Right lobe of liver (tissue), 6 donors: ENCODE results near the gene TRH. TPM values are rescaled to one million over a fixed set of nuclear protein-coding genes. Genes with fewer than 3 reads are reported as not detected.
A peak's percentile ranks its signal among the peaks of the same experiment; 100 is the strongest.

Source experiments
- ATAC-seq, 4 donors: fragments of 200-7000 bp; cut with Tn5 transposase; one replicate each; pipeline ENCODE4 v1.9.1; 2020; ENCODE audit warnings: mild to moderate bottlenecking in 4 of 4, moderate library complexity in 4 of 4
- DNase-seq, 3 donors: peaks; one replicate each; pipeline ENCODE4 v3.0.0-alpha.2; 2020
- H3K27ac ChIP-seq, 3 donors: fragments of 200-600 bp; one replicate each; pipeline ENCODE4 v1.8.0; 2022
- H3K27me3 ChIP-seq, 2 donors: fragments of 200-600 bp; one replicate each; pipeline ENCODE4 v1.8.0; 2022
- H3K36me3 ChIP-seq, 4 donors: fragments of 200-600 bp; sonication (generic) in 1 of 4; one replicate each; pipeline versions ENCODE4 v1.5.1 to v1.8.0; 2017 to 2022; ENCODE audit warnings: control low read depth in 1 of 4
- H3K4me1 ChIP-seq, 4 donors: fragments of 200-600 bp; sonication (generic) in 1 of 4; one replicate each; pipeline versions ENCODE4 v1.5.1 to v1.8.0; 2017 to 2022; ENCODE audit warnings: control low read depth in 1 of 4
- H3K4me3 ChIP-seq, 3 donors: fragments of 200-600 bp; one replicate each; pipeline ENCODE4 v1.8.0; 2022
- H3K9me3 ChIP-seq, 4 donors: fragments of 200-600 bp; sonication (generic) in 1 of 4; one replicate each; pipeline versions ENCODE4 v1.5.1 to v1.8.0; 2017 to 2022; ENCODE audit warnings: control low read depth in 1 of 4
- CTCF ChIP-seq, 4 donors: fragments of 200-600 bp in 3 of 4; fragments of 450-650 bp in 1 of 4; IDR thresholded peaks; one replicate each; pipeline versions ENCODE4 v1.5.1 to v1.8.0; 2016 to 2022; ENCODE audit warnings: antibody characterized with exemption in 4 of 4, mild to moderate bottlenecking in 2 of 4
- POLR2A ChIP-seq: fragments of 450-650 bp; IDR thresholded peaks from one replicate; pipeline ENCODE4 v1.6.1; 2017; ENCODE audit warnings: antibody characterized with exemption, mild to moderate bottlenecking
- WGBS: methylation state at CpG from one replicate; pipeline ENCODE4 v1.1.6; 2018; ENCODE audit warnings: low coverage, low lambda C conversion rate; ENCODE audit not compliant: insufficient coverage; ENCODE audit errors: missing lambda C conversion rate; 5-methylcytosine and 5-hydroxymethylcytosine counted together
- intact Hi-C, 2 donors: fragments of 100-400 bp; cut with DNase I; formaldehyde crosslinking; loops; one replicate each; pipeline versions ENCODE4 v1.11.2 to v1.14.1; 2022
- total RNA-seq, 6 experiments: library from RNA; depleted of rRNA in 2 of 6; stranded (reverse); fragments of >200 nt in 2 of 6; fragmentation: NEBNext Ultra II Directional in 3 of 6; extraction: Animal tissue kit (Norgen Biotek cat#: 25700) in 3 of 6; gene quantifications; one replicate each; pipeline versions ENCODE4 v1.1.0 to v1.2.4, GENCODE V29; 2016 to 2023
- donor health status: DM: no; HTN: yes; CAD: no.
- donor health status: DM: no; HTN: no; CAD: no.
- donor health status: DM: no; HTN: no; CAD: no.
- donor health status: DM: no; HTN: yes; CAD: no.
- donor health status: DM: no; HTN: yes; CAD: no.

TRH gene
- total RNA-seq, 6 experiments from 2014 or later = not detected

DNA sequence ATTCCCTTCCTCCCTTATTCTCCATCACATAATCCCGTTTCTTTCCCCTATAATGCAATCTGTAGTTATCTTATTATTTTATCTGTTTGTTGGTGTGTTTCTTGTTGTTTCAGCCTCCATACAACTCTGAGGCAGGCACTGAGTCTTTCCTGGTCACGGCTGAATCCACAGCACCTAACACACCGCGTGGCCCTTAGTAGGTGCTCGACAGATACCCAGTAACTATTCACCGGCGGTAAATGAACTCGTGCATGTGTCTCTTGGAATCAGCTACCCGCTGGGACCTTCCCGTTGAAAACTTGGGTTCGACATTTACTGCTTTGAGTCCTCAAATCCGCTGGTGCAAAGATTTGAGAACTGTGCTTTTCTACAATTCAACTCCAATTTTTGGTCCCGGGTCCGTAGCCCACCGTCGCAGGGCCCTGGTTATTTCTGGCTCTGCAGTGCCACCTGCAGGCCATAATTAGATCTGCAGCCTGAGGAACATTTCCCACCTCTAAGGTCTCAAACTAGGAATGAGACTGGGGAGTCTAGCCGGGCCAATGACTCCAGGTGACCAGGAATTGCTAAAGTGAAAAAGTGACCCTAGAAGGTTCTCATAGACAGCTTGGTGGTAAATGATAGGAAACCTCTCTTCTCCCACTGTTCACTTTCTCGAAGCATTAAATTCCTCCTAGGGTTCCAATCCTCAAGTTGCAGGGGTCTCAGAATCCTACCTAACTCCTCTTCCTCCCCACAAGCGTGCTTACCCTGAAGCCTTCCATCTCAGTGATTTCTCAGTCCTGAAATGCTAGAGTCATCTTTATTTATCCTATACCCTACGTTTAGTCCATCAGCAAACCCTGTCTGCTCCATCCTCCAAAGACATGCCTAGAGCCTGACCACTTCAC is 40.0 kb upstream of the TRH start:
- H3K27me3 ChIP-seq = no peaks in the 10 kb centered on the region
- peak in 1 of 3 donors; percentile 55 for DNase-seq
- no peak overlapping the region for H3K27ac ChIP-seq
- H3K36me3 ChIP-seq = no peaks in the 10 kb centered on the region
- peak; percentile 70 to 84 (median 78) for ATAC-seq
- H3K4me3 ChIP-seq = peak overlapping the region in 2 of 3 donors; percentile 18 to 22
- intact Hi-C loops = no loop called here
- 17% methylated on average over 16 of the region's 20 CpGs for WGBS
- no peaks in the 10 kb centered on the region for H3K4me1 ChIP-seq
- H3K9me3 ChIP-seq = no peaks in the 10 kb centered on the region
- TF ChIP-seq POLR2A = no peak
- TF ChIP-seq CTCF (IDR thresholded peaks at IDR 0.05) = peak; percentile 85 to 93 (median 90)

GRCh38 chr3:129936757-129937156 is 37.8 kb upstream of the TRH start:
- Histone ChIP-seq H3K4me3 (peak overlapping the region in 2 of 3 donors; percentile 23 to 26), H3K36me3 (no peaks in the 10 kb centered on the region), H3K27me3 (no peaks in the 10 kb centered on the region), H3K9me3 (no peaks in the 10 kb centered on the region), H3K27ac (no peak overlapping the region), H3K4me1 (no peaks in the 10 kb centered on the region)
- DNase-seq (peak in 2 of 3 donors; percentile 35 to 51), ATAC-seq (peak; percentile 55 to 65 (median 60))
- WGBS = 39% methylated on average over 6 of the region's 6 CpGs
- intact Hi-C loops = no loop called here
- TF ChIP-seq CTCF (IDR thresholded peaks at IDR 0.05) (no peak), POLR2A (no peak)

DNA sequence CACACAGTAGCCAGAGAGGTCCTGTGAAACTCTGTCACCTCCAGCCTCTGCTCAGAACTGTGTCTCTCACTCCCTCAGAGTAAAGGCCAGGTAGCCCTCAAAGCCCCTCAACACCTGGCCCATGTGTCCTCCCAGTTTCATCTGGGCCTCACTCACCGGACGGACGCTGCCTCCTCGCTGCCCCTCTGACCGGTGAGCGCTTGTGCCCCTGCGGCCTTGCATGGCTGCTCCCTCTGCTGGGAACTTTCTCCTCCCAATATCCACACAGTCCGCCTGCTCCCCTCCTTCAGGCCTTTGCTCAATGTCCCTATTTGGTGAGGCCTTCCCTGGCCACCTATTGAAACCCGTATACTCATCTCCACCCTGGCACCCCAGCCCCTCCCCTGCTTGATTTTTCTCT is 36.8 kb upstream of the TRH start:
- no peaks in the 10 kb centered on the region for H3K4me1 ChIP-seq
- 100% methylated on average over 7 of the region's 9 CpGs for WGBS
- H3K36me3 ChIP-seq = no peaks in the 10 kb centered on the region
- ATAC-seq (no peak), DNase-seq (peak in 1 of 3 donors; percentile 35)
- H3K4me3 ChIP-seq = no peak overlapping the region
- H3K27me3 ChIP-seq = no peaks in the 10 kb centered on the region
- intact Hi-C loops = no loop called here
- no peak overlapping the region for H3K27ac ChIP-seq
- no peaks in the 10 kb centered on the region for H3K9me3 ChIP-seq
- TF ChIP-seq POLR2A = no peak
- no peak for TF ChIP-seq CTCF (IDR thresholded peaks at IDR 0.05)

DNA sequence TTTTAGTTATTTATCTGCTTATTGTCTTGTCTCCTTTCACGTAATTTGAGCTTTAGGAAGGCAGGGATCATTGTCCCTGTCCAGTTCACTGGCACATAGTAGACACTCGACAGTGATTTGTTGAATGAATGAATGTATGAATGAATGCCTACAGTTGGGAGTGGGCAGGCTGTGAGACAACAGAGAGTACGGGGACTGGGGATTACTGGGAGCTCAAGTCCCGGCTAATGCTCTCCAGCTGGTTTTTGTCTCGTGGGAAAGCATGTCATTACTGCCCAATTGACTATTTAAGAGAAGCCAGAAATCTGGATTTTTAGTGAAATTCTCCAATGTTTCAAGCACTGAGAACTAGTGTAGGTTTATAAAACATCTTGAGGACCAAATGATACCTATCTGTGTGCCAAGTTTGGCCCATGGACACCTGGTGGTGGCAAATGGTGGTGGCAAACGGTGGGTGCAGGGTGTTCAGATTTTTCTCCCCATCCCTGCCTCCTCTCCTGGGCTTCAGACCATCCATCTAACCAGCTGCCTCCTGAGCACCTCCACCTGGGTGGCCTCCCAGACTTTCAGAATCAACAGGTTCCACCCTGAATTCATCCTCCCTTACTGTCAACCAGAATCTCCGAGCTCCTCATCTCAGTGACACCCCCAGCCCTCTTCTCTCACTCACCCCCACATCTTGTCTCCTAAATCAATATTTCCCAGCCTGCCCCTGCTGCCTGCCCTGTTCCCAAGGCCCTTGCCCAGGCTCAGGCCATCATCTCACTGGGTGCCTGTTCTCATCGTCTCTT is 36.2 kb upstream of the TRH start:
- intact Hi-C loops = no loop called here
- DNase-seq = peak in 1 of 3 donors; percentile 20
- Histone ChIP-seq H3K27ac (no peak overlapping the region), H3K36me3 (no peaks in the 10 kb centered on the region), H3K9me3 (no peaks in the 10 kb centered on the region), H3K27me3 (no peaks in the 10 kb centered on the region), H3K4me1 (no peaks in the 10 kb centered on the region), H3K4me3 (no peak overlapping the region)
- TF ChIP-seq CTCF (IDR thresholded peaks at IDR 0.05) (no peak), POLR2A (no peak)
- WGBS = 86% methylated on average over 7 of the region's 8 CpGs
- ATAC-seq = no peak
